Peyer's patch (tissue), 4 donors: ENCODE measurements around the gene ZER1.

Experiments used
- CTCF ChIP-seq, 6 experiments: fragments of 450-650 bp in 4 of 6; fragments of 200-600 bp in 2 of 6; sonication (generic) in 1 of 6; IDR thresholded peaks; one replicate each; pipeline ENCODE4 v1.5.1; 2017 to 2019; ENCODE audit warnings: antibody characterized with exemption in 6 of 6, mild to moderate bottlenecking in 3 of 6, moderate library complexity in 1 of 6
- POLR2A ChIP-seq, 2 donors: fragments of 450-650 bp; IDR thresholded peaks; one replicate each; pipeline ENCODE4 v1.5.1; 2017; ENCODE audit warnings: antibody characterized with exemption in 2 of 2, mild to moderate bottlenecking in 2 of 2, moderate library complexity in 2 of 2

GRCh38 chr9:128719919-128720605 lies 51.7 kb downstream of the ZER1 start:
- no peak for TF ChIP-seq CTCF (IDR thresholded peaks at IDR 0.05)
- TF ChIP-seq POLR2A (IDR thresholded peaks at IDR 0.05), result no peak
